HCT116 (cell line): ENCODE data around the gene FBXO40. TPM values are rescaled to one million over a fixed set of nuclear protein-coding genes. Genes with fewer than 3 reads are reported as not detected.

Experiments used
- ATAC-seq: fragments of 200-7000 bp; cut with Tn5 transposase; 2 replicates; pipeline ENCODE4 v1.9.1; 2020; ENCODE audit warnings: mild to moderate bottlenecking, moderate library complexity
- BruUV-seq: library from RNA; stranded (reverse); fragments of 400-500 nt; replicated peaks from 2 replicates; lab custom pipeline; 2021; lab: Mats Ljungman, UMichigan
- CTCF ChIA-PET: fragments of 300-600 bp; sonication (Branson Sonifier 250); formaldehyde crosslinking; loops from one replicate; lab custom pipeline; 2021; ENCODE audit warnings: antibody characterized with exemption; lab: Charles Lee
- POLR2A ChIA-PET: fragments of 300-600, 350-600 bp; sonication (Branson Sonifier 250); formaldehyde crosslinking; loops from one replicate; lab custom pipeline; 2021; ENCODE audit warnings: antibody characterized with exemption; lab: Charles Lee
- RAD21 ChIA-PET, 2 experiments: fragments of 300-600 bp; sonication (Branson Sonifier 250); formaldehyde crosslinking; loops; one replicate each; lab custom pipeline; 2023; ENCODE audit warnings: low total read pairs in 2 of 2; ENCODE audit not compliant: uncharacterized antibody in 2 of 2, unreplicated experiment in 2 of 2, low non-redundant PET in 1 of 2; lab: Charles Lee
- DNase-seq: peaks from one replicate; pipeline ENCODE4 v3.0.0-alpha.2; 2010; ENCODE audit warnings: low read depth, low spot score
- H2AFZ ChIP-seq: fragments of 200-600 bp; shearing (Covaris generic), sonication (generic); 2 replicates; pipeline ENCODE4 v1.6.1; 2017; ENCODE audit warnings: low read depth, mixed run types, mixed read lengths, antibody characterized with exemption, low read length; ENCODE audit not compliant: poor library complexity, severe bottlenecking
- H3K27ac ChIP-seq: 2 replicates; pipeline ENCODE4 v1.5.1; 2012; ENCODE audit warnings: low read depth, low read length
- H3K27me3 ChIP-seq: fragments of 200-600 bp; sonication (generic); 2 replicates; pipeline ENCODE4 v1.6.1; 2016; ENCODE audit warnings: mixed run types, low read length, mixed read lengths; ENCODE audit not compliant: insufficient read depth
- H3K36me3 ChIP-seq, 2 experiments: fragments of 200-500 bp in 1 of 2; fragments of 200-600 bp in 1 of 2; sonication (Bioruptor generic) in 1 of 2; sonication (generic) in 1 of 2; 2 replicates each; pipeline versions ENCODE4 v1.5.1 to v1.6.1; 2014 to 2016; ENCODE audit warnings: low read length in 2 of 2, inconsistent platforms in 1 of 2, mixed read lengths in 1 of 2, mixed run types in 1 of 2; ENCODE audit not compliant: insufficient read depth in 2 of 2, control insufficient read depth in 1 of 2
- H3K4me1 ChIP-seq, 2 experiments: fragments of 200-600 bp in 1 of 2; sonication (generic) in 1 of 2; 2 replicates each; pipeline versions ENCODE4 v1.5.1 to v1.6.1; 2012 to 2017; ENCODE audit warnings: low read length in 2 of 2, inconsistent platforms in 1 of 2, mild to moderate bottlenecking in 1 of 2, mixed read lengths in 1 of 2, mixed run types in 1 of 2, moderate library complexity in 1 of 2; ENCODE audit not compliant: insufficient read depth in 2 of 2, control insufficient read depth in 1 of 2
- H3K4me2 ChIP-seq: fragments of 200-600 bp; sonication (generic); 2 replicates; pipeline ENCODE4 v1.6.1; 2017; ENCODE audit warnings: mixed run types, low read length, mixed read lengths
- H3K4me3 ChIP-seq, 2 experiments: fragments of 200-600 bp in 1 of 2; sonication (generic) in 1 of 2; replicated peaks in 1 of 2; 2 replicates each; pipeline ENCODE4 v1.5.1; 2011 to 2016; ENCODE audit warnings: low read length in 2 of 2, control low read depth in 1 of 2, low read depth in 1 of 2, mild to moderate bottlenecking in 1 of 2, mixed read lengths in 1 of 2, mixed run types in 1 of 2
- H3K79me2 ChIP-seq: fragments of 200-600 bp; sonication (generic); 2 replicates; pipeline ENCODE4 v1.6.1; 2017; ENCODE audit warnings: mild to moderate bottlenecking, mixed run types, low read length, moderate library complexity, mixed read lengths; ENCODE audit not compliant: insufficient read depth
- H3K9ac ChIP-seq: fragments of 200-600 bp; sonication (generic); 2 replicates; pipeline ENCODE4 v1.6.1; 2016; ENCODE audit warnings: low read length, mixed read lengths
- H3K9me2 ChIP-seq: fragments of 200-600 bp; sonication (generic), shearing (Covaris generic); 2 replicates; pipeline ENCODE4 v1.6.1; 2017; ENCODE audit warnings: mixed run types, mild to moderate bottlenecking, moderate library complexity; ENCODE audit not compliant: insufficient read depth
- H3K9me3 ChIP-seq, 2 experiments: fragments of 200-500 bp in 1 of 2; fragments of 200-600 bp in 1 of 2; sonication (Bioruptor generic) in 1 of 2; sonication (generic) in 1 of 2; 2 replicates each; pipeline ENCODE4 v1.6.1; 2014 to 2017; ENCODE audit warnings: low read length in 2 of 2, mixed read lengths in 2 of 2, inconsistent platforms in 1 of 2, low read depth in 1 of 2, mild to moderate bottlenecking in 1 of 2, mixed run types in 1 of 2, moderate library complexity in 1 of 2; ENCODE audit not compliant: control insufficient read depth in 1 of 2, insufficient read depth in 1 of 2
- H4K20me1 ChIP-seq: fragments of 200-600 bp; sonication (generic), shearing (Covaris generic); 2 replicates; pipeline ENCODE4 v1.6.1; 2017; ENCODE audit warnings: mixed run types, mild to moderate bottlenecking, moderate library complexity; ENCODE audit not compliant: insufficient read depth
- CBX3 ChIP-seq: IDR thresholded peaks from 2 replicates; pipeline ENCODE4 v1.6.1; 2012; ENCODE audit warnings: low read depth
- ELF1 ChIP-seq: IDR thresholded peaks from 2 replicates; pipeline ENCODE4 v1.6.1; 2012; ENCODE audit warnings: low read depth, borderline replicate concordance
- EZH2phosphoT487 ChIP-seq: fragments of 200-600 bp; IDR thresholded peaks from 2 replicates; pipeline ENCODE4 v1.6.1; 2018; ENCODE audit warnings: antibody characterized with exemption, borderline replicate concordance
- FOSL1 ChIP-seq: IDR thresholded peaks from 2 replicates; pipeline ENCODE4 v1.6.1; 2012; ENCODE audit warnings: low read depth
- POLR2AphosphoS5 ChIP-seq: IDR thresholded peaks from 2 replicates; pipeline ENCODE4 v1.6.1; 2011; ENCODE audit warnings: mild to moderate bottlenecking, low read depth, low read length, moderate library complexity
- SRF ChIP-seq: IDR thresholded peaks from 2 replicates; pipeline ENCODE4 v1.6.1; 2012; ENCODE audit warnings: low read depth
- YY1 ChIP-seq: IDR thresholded peaks from 2 replicates; pipeline ENCODE4 v1.6.1; 2011; ENCODE audit warnings: low read length, low read depth, moderate library complexity, mild to moderate bottlenecking; ENCODE audit not compliant: insufficient replicate concordance; ENCODE audit errors: extremely low read depth
- ZFX ChIP-seq: fragments of 450-650 bp; IDR thresholded peaks from 2 replicates; pipeline ENCODE4 v1.6.1; 2017
- intact Hi-C: fragments of 100-400 bp; cut with micrococcal nuclease; formaldehyde crosslinking; loops from 2 replicates; pipeline ENCODE4 v1.10.0; 2022
- total RNA-seq: library from RNA; stranded (reverse); gene quantifications from one replicate; pipeline ENCODE4 v1.2.1, GENCODE V29; 2021; ENCODE audit not compliant: unreplicated experiment
- TF ChIP-seq, protein P1 (sequence below): IDR thresholded peaks from 2 replicates; pipeline ENCODE4 v1.6.1; 2011; ENCODE audit warnings: mild to moderate bottlenecking, low read length, moderate library complexity; ENCODE audit not compliant: insufficient replicate concordance; ENCODE audit errors: extremely low read depth
- TF ChIP-seq, protein P2 (sequence below): IDR thresholded peaks from 2 replicates; pipeline ENCODE4 v1.6.1; 2012; ENCODE audit warnings: low read depth

The FBXO40 gene
- total RNA-seq, 1 experiment from 2014 or later = not detected

DNA sequence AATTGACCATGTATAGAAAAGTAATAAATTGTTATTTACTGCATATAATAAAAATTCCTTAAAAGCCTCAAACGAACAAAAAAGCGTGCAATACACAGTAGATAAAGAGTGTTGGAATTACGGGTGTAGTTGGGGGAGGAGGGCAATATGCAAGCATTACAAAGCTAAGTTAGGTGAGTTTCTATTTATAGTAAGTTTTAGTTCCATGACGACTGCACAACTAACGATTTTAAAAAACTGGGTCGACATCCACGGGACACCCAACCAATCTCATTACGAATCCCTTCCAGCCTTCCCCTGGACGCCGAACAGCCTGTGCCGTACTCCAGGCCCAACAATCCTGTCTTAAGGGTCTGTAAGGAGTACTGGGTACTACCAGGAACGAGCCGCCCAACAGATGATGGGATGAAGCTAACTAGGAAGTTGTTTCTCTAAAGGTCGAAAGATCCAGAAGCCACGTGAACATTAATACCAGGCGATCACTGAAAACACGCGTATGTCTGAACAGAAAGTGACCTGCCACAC is 48.1 kb upstream of the FBXO40 start:
- Histone ChIP-seq H3K4me1 (peaks cover 0 to 11% of the 10 kb centered on the region in 2 experiments; a peak in 3 of 4 replicates), H3K27me3 (no peaks in the 10 kb centered on the region), H3K27ac (peak overlapping the region; percentile 40), H3K9me2 (no peaks in the 10 kb centered on the region), H3K79me2 (peaks cover 52% of the 10 kb centered on the region), H4K20me1 (no peaks in the 10 kb centered on the region; the same call in 1 of the 2 replicates), H3K9me3 (no peaks in the 10 kb centered on the region), H3K4me3 (peak overlapping the region; percentile 96 to 99), H2AFZ (no peak overlapping the region), H3K4me2 (peak overlapping the region; percentile 90), H3K36me3 (peaks cover 4 to 10% of the 10 kb centered on the region in 2 experiments; a peak in 3 of 4 replicates), H3K9ac (peak overlapping the region; percentile 90)
- RAD21 ChIA-PET = interaction anchor here in 1 of 2 experiments (1.1 kb wide), 1 partner anchor 450 kb away, joined by 4 read pairs; no protein-coding TSS in a partner anchor
- CTCF ChIA-PET = interaction anchor here (1.1 kb wide), 1 partner anchor 714 kb away, joined by 3 read pairs; no protein-coding TSS in a partner anchor
- no peak for TF ChIP-seq ZFX
- TF ChIP-seq SRF = no peak
- no peak for TF ChIP-seq EZH2phosphoT487
- no peak for TF ChIP-seq CBX3
- intact Hi-C loops = loop anchor here (5.0 kb wide), 5 partner anchors 292 to 1482 kb away; partner anchors contain the start of genes EAF2, IQCB1 and SEMA5B
- DNase-seq (no peak), ATAC-seq (peak; percentile 39)
- POLR2A ChIA-PET = interaction anchor here (1.6 kb wide), 1 partner anchor 714 kb away, joined by 4 read pairs; no protein-coding TSS in a partner anchor
- BruUV-seq = no TSS peak

DNA sequence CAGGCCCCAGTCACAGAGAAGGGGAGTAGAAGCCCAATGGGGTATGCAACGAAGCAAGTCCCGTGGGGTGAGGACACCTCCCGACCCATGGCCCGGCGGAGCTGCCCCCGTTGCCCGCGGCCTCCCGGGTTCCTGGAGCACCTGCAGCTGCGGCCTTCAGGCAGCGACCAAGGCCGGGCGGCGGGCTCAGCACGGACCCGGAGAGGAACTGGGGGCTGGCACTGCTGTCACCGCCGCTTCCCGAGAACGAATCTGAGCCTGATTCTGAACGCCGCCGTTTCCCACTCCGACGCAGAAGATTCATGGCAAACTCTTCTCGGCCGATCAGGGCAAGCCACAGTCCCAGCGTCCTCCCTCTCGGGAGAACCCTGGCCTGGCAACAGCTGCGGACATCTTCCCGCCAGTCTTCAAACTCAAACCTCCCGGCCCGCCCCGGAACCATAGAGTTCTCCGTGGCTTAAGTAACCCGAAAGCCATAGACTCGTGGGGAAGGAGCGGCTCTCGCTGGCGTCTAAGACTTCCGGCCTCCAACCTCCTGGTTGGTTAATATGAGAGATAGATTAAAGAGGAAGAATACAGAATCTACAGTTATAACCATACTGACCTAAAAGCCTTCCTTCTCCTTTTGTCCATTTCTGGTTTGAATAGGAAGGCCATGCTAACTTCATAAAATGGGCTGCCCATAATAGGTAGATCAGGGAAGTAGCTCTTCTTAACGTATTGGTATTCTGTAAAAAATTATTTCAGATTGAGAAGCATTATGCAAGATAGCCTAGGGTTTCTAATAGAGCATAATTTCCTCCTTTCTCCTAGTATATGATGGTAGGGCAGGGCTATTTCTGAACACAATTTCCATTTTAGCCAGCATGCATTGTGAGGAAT is 47.4 kb upstream of the FBXO40 start, which contains the start of gene POLQ:
POLQ (minus strand) TSS at position 415 of the 882 bp plus-strand sequence; CDS start at position 304, 111 bp downstream.
- peak within 1 kb of the TSS; percentile 96 to 99 for H3K4me3 ChIP-seq
- H3K4me2 ChIP-seq = peak within 1 kb of the TSS; percentile 90
- peak within 1 kb of the TSS; percentile 95 for H2AFZ ChIP-seq
- H3K27me3 ChIP-seq = no peaks in the 10 kb centered on the region
- BruUV-seq = TSS peak; percentile 89
- POLR2A ChIA-PET = interaction anchor here (0.5 to 1.6 kb wide), 2 partner anchors 713 to 983 kb away, joined by 4 read pairs; no protein-coding TSS in a partner anchor
- H3K79me2 ChIP-seq = peaks cover 46% of the 10 kb centered on the region
- H3K9me2 ChIP-seq = no peaks in the 10 kb centered on the region
- RAD21 ChIA-PET = interaction anchor here (1.1 to 1.8 kb wide), 3 partner anchors 450 to 713 kb away, joined by 3 to 5 read pairs (median 4); no protein-coding TSS in a partner anchor
- CTCF ChIA-PET = interaction anchor here (0.7 to 1.4 kb wide), 10 partner anchors 56 to 847 kb away, joined by 3 to 14 read pairs (median 3); partner anchors contain the start of gene FAM162A
- H4K20me1 ChIP-seq = no peaks in the 10 kb centered on the region
- peak within 1 kb of the TSS; percentile 48 for H3K27ac ChIP-seq
- DNase-seq (peak; percentile 92), ATAC-seq (peak; percentile 94)
- intact Hi-C loops = loop anchor here (1.0 to 5.0 kb wide), 10 partner anchors 291 to 1481 kb away; partner anchors contain the start of genes EAF2, IQCB1 and SEMA5B
- H3K9me3 ChIP-seq = no peaks in the 10 kb centered on the region
- peaks cover 0 to 5% of the 10 kb centered on the region in 2 experiments; a peak in 1 of 4 replicates for H3K36me3 ChIP-seq
- H3K4me1 ChIP-seq = peaks cover 0 to 11% of the 10 kb centered on the region in 2 experiments; a peak in 3 of 4 replicates
- peak within 1 kb of the TSS; percentile 90 for H3K9ac ChIP-seq
- TF ChIP-seq POLR2AphosphoS5 (peak; percentile 77), ZFX (peak; percentile 93), YY1 (peak; percentile 79), ELF1 (peak; percentile 91), FOSL1 (no peak)
- TF ChIP-seq, protein P1, sequence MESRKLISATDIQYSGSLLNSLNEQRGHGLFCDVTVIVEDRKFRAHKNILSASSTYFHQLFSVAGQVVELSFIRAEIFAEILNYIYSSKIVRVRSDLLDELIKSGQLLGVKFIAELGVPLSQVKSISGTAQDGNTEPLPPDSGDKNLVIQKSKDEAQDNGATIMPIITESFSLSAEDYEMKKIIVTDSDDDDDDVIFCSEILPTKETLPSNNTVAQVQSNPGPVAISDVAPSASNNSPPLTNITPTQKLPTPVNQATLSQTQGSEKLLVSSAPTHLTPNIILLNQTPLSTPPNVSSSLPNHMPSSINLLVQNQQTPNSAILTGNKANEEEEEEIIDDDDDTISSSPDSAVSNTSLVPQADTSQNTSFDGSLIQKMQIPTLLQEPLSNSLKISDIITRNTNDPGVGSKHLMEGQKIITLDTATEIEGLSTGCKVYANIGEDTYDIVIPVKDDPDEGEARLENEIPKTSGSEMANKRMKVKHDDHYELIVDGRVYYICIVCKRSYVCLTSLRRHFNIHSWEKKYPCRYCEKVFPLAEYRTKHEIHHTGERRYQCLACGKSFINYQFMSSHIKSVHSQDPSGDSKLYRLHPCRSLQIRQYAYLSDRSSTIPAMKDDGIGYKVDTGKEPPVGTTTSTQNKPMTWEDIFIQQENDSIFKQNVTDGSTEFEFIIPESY = no peak
- TF ChIP-seq, protein P2, sequence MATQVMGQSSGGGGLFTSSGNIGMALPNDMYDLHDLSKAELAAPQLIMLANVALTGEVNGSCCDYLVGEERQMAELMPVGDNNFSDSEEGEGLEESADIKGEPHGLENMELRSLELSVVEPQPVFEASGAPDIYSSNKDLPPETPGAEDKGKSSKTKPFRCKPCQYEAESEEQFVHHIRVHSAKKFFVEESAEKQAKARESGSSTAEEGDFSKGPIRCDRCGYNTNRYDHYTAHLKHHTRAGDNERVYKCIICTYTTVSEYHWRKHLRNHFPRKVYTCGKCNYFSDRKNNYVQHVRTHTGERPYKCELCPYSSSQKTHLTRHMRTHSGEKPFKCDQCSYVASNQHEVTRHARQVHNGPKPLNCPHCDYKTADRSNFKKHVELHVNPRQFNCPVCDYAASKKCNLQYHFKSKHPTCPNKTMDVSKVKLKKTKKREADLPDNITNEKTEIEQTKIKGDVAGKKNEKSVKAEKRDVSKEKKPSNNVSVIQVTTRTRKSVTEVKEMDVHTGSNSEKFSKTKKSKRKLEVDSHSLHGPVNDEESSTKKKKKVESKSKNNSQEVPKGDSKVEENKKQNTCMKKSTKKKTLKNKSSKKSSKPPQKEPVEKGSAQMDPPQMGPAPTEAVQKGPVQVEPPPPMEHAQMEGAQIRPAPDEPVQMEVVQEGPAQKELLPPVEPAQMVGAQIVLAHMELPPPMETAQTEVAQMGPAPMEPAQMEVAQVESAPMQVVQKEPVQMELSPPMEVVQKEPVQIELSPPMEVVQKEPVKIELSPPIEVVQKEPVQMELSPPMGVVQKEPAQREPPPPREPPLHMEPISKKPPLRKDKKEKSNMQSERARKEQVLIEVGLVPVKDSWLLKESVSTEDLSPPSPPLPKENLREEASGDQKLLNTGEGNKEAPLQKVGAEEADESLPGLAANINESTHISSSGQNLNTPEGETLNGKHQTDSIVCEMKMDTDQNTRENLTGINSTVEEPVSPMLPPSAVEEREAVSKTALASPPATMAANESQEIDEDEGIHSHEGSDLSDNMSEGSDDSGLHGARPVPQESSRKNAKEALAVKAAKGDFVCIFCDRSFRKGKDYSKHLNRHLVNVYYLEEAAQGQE = no peak
